Right lobe of liver (tissue), 6 donors: ENCODE data around the gene TWIST1. TPM values are rescaled to one million over a fixed set of nuclear protein-coding genes. Genes with fewer than 3 reads are reported as not detected.

Experiments
- ATAC-seq, 4 donors: fragments of 200-7000 bp; cut with Tn5 transposase; one replicate each; pipeline ENCODE4 v1.9.1; 2020; ENCODE audit warnings: mild to moderate bottlenecking in 4 of 4, moderate library complexity in 4 of 4
- DNase-seq, 3 donors: peaks; one replicate each; pipeline ENCODE4 v3.0.0-alpha.2; 2020
- H3K27ac ChIP-seq, 3 donors: fragments of 200-600 bp; one replicate each; pipeline ENCODE4 v1.8.0; 2022
- H3K27me3 ChIP-seq, 2 donors: fragments of 200-600 bp; one replicate each; pipeline ENCODE4 v1.8.0; 2022
- H3K36me3 ChIP-seq, 4 donors: fragments of 200-600 bp; sonication (generic) in 1 of 4; one replicate each; pipeline versions ENCODE4 v1.5.1 to v1.8.0; 2017 to 2022; ENCODE audit warnings: control low read depth in 1 of 4
- H3K4me1 ChIP-seq, 4 donors: fragments of 200-600 bp; sonication (generic) in 1 of 4; one replicate each; pipeline versions ENCODE4 v1.5.1 to v1.8.0; 2017 to 2022; ENCODE audit warnings: control low read depth in 1 of 4
- H3K4me3 ChIP-seq, 3 donors: fragments of 200-600 bp; one replicate each; pipeline ENCODE4 v1.8.0; 2022
- H3K9me3 ChIP-seq, 4 donors: fragments of 200-600 bp; sonication (generic) in 1 of 4; one replicate each; pipeline versions ENCODE4 v1.5.1 to v1.8.0; 2017 to 2022; ENCODE audit warnings: control low read depth in 1 of 4
- CTCF ChIP-seq, 4 donors: fragments of 200-600 bp in 3 of 4; fragments of 450-650 bp in 1 of 4; IDR thresholded peaks; one replicate each; pipeline versions ENCODE4 v1.5.1 to v1.8.0; 2016 to 2022; ENCODE audit warnings: antibody characterized with exemption in 4 of 4, mild to moderate bottlenecking in 2 of 4
- POLR2A ChIP-seq: fragments of 450-650 bp; IDR thresholded peaks from one replicate; pipeline ENCODE4 v1.6.1; 2017; ENCODE audit warnings: antibody characterized with exemption, mild to moderate bottlenecking
- WGBS: methylation state at CpG from one replicate; pipeline ENCODE4 v1.1.6; 2018; ENCODE audit warnings: low coverage, low lambda C conversion rate; ENCODE audit not compliant: insufficient coverage; ENCODE audit errors: missing lambda C conversion rate; 5-methylcytosine and 5-hydroxymethylcytosine counted together
- intact Hi-C, 2 donors: fragments of 100-400 bp; cut with DNase I; formaldehyde crosslinking; loops; one replicate each; pipeline versions ENCODE4 v1.11.2 to v1.14.1; 2022
- total RNA-seq, 6 experiments: library from RNA; depleted of rRNA in 2 of 6; stranded (reverse); fragments of >200 nt in 2 of 6; fragmentation: NEBNext Ultra II Directional in 3 of 6; extraction: Animal tissue kit (Norgen Biotek cat#: 25700) in 3 of 6; gene quantifications; one replicate each; pipeline versions ENCODE4 v1.1.0 to v1.2.4, GENCODE V29; 2016 to 2023
- donor health status: DM: no; HTN: yes; CAD: no.
- donor health status: DM: no; HTN: no; CAD: no.
- donor health status: DM: no; HTN: no; CAD: no.
- donor health status: DM: no; HTN: yes; CAD: no.
- donor health status: DM: no; HTN: yes; CAD: no.

TWIST1 gene
- total RNA-seq, 6 experiments from 2014 or later, result 0.42 TPM; not detected in 5

DNA sequence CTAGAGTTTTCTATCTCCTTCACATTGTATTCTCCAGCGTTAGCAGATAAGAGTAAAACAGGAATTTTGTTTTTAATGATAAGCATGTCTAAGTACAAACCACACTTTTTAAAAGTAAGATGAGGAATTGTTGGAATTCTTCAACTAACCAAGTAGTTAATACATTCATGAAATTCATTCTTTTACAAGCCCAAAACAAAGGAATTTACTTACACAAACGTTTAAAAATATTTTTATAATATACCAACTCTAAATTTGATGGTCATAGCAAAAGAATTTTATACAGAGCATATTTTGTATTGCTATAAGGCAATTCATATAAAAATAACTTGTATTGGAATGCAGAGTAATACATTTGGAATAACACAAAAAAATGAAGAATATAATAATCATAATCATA, 51.3 kb downstream of the TWIST1 start:
- intact Hi-C loops, result no loop called here
- DNase-seq (no peak), ATAC-seq (no peak)
- H3K36me3 ChIP-seq, result no peaks in the 10 kb centered on the region
- H3K9me3 ChIP-seq, result no peaks in the 10 kb centered on the region
- H3K27ac ChIP-seq, result no peak overlapping the region
- no peak overlapping the region for H3K4me3 ChIP-seq
- no peaks in the 10 kb centered on the region for H3K27me3 ChIP-seq
- TF ChIP-seq CTCF (IDR thresholded peaks at IDR 0.05) (no peak), POLR2A (no peak)
- WGBS, result 20% methylated on average over 2 of the region's 2 CpGs
- no peaks in the 10 kb centered on the region for H3K4me1 ChIP-seq

Other genes starting within 250 kb of the TWIST1 start
- gene FERD3L, start 27.8 kb upstream of the TWIST1 start, total RNA-seq, result not detected